Body of pancreas (tissue), 4 donors: ENCODE data around the gene TARS2. TPM values are rescaled to one million over a fixed set of nuclear protein-coding genes. Genes with fewer than 3 reads are reported as not detected.
A peak's percentile ranks its signal among the peaks of the same experiment; 100 is the strongest.

Source experiments
- ATAC-seq: fragments of 150-250 bp; one replicate; pipeline ENCODE4 v1.9.1; 2016
- DNase-seq, 4 donors: peaks; one replicate each; pipeline ENCODE4 v3.0.0-alpha.2; 2019
- H3K27ac ChIP-seq, 4 donors: fragments of 200-600 bp; sonication (generic); 1 replicate in 3 of 4; 2 replicates in 1 of 4; pipeline versions ENCODE4 v1.5.1 to v1.6.1; 2016 to 2019; ENCODE audit warnings: mild to moderate bottlenecking in 1 of 4, mixed read lengths in 1 of 4, moderate library complexity in 1 of 4
- H3K27me3 ChIP-seq, 2 donors: fragments of 200-600 bp; sonication (generic); one replicate each; pipeline ENCODE4 v1.6.0; 2016; ENCODE audit warnings: mild to moderate bottlenecking in 1 of 2
- H3K36me3 ChIP-seq, 2 donors: fragments of 200-600 bp; sonication (generic); replicated peaks in 1 of 2; 2 replicates each; pipeline ENCODE4 v1.5.1; 2016; ENCODE audit warnings: low read depth in 2 of 2; ENCODE audit not compliant: insufficient read depth in 1 of 2
- H3K4me1 ChIP-seq: fragments of 200-600 bp; sonication (generic); one replicate; pipeline ENCODE4 v1.6.0; 2016
- H3K4me3 ChIP-seq, 2 donors: fragments of 200-600 bp; sonication (generic); 1 replicate in 1 of 2; 2 replicates in 1 of 2; pipeline ENCODE4 v1.5.1; 2016 to 2019
- H3K9me3 ChIP-seq, 3 donors: fragments of 200-600 bp; sonication (generic); 1 replicate in 2 of 3; 2 replicates in 1 of 3; pipeline ENCODE4 v1.5.1; 2016
- CTCF ChIP-seq, 7 experiments: fragments of 450-650 bp in 4 of 7; fragments of 200-600 bp in 3 of 7; sonication (generic) in 3 of 7; IDR thresholded peaks; one replicate each; pipeline ENCODE4 v1.5.1; 2016 to 2019; ENCODE audit warnings: antibody characterized with exemption in 7 of 7
- POLR2A ChIP-seq, 3 donors: fragments of 450-650 bp; IDR thresholded peaks; one replicate each; pipeline ENCODE4 v1.6.1; 2016; ENCODE audit warnings: antibody characterized with exemption in 3 of 3, mild to moderate bottlenecking in 2 of 3
- WGBS, 2 donors: methylation state at CpG; one replicate each; pipeline ENCODE4 v1.1.5; 2017; 5-methylcytosine and 5-hydroxymethylcytosine counted together
- intact Hi-C: fragments of 100-400 bp; cut with DNase I; formaldehyde crosslinking; loops from one replicate; pipeline ENCODE4 v1.15.1; 2023
- total RNA-seq, 2 donors: library from RNA; depleted of rRNA; stranded (reverse); fragments of >200 nt; gene quantifications; one replicate each; pipeline ENCODE4 v1.1.0, GENCODE V29; 2016

Gene TARS2
- total RNA-seq, 2 donors from 2014 or later = 4.3 to 7.0 TPM

GRCh38 chr1:150521196-150521968 is 34.2 kb downstream of the TARS2 start:
- H3K27ac ChIP-seq = no peak overlapping the region
- no peak for ATAC-seq
- no peaks in the 10 kb centered on the region for H3K36me3 ChIP-seq
- peaks cover 9% of the 10 kb centered on the region for H3K4me1 ChIP-seq
- WGBS, 2 donors = 61 to 63% methylated on average over 1 of the region's 1 CpG
- intact Hi-C loops = no loop called here
- no peaks in the 10 kb centered on the region for H3K27me3 ChIP-seq
- no peak for DNase-seq
- TF ChIP-seq CTCF (IDR thresholded peaks at IDR 0.05) = no peak
- TF ChIP-seq POLR2A (IDR thresholded peaks at IDR 0.05) = no peak
- H3K4me3 ChIP-seq = no peak overlapping the region
- H3K9me3 ChIP-seq = no peaks in the 10 kb centered on the region

GRCh38 chr1:150525348-150525747 is 38.1 kb downstream of the TARS2 start:
- ATAC-seq (no peak), DNase-seq (no peak)
- no peak overlapping the region for H3K27ac ChIP-seq
- no peak for TF ChIP-seq CTCF (IDR thresholded peaks at IDR 0.05)
- TF ChIP-seq POLR2A (IDR thresholded peaks at IDR 0.05) = no peak
- H3K4me1 ChIP-seq = peaks cover 13% of the 10 kb centered on the region
- WGBS, 2 donors = 87 to 92% methylated on average over 3 of the region's 3 CpGs
- H3K36me3 ChIP-seq = no peaks in the 10 kb centered on the region
- no peak overlapping the region for H3K4me3 ChIP-seq
- intact Hi-C loops = no loop called here
- no peaks in the 10 kb centered on the region for H3K27me3 ChIP-seq
- no peaks in the 10 kb centered on the region for H3K9me3 ChIP-seq

GRCh38 chr1:150528196-150528595 is 41.0 kb downstream of the TARS2 start:
- DNase-seq = no peak
- Histone ChIP-seq H3K36me3 (no peaks in the 10 kb centered on the region), H3K27ac (peak overlapping the region in 2 of 4 donors; percentile 72 to 83), H3K27me3 (no peaks in the 10 kb centered on the region), H3K4me3 (no peak overlapping the region), H3K9me3 (no peaks in the 10 kb centered on the region), H3K4me1 (peaks cover 36% of the 10 kb centered on the region)
- no peak for TF ChIP-seq POLR2A (IDR thresholded peaks at IDR 0.05)
- no peak for TF ChIP-seq CTCF (IDR thresholded peaks at IDR 0.05)
- no peak for ATAC-seq
- intact Hi-C loops = no loop called here
- WGBS, 2 donors = 88 to 89% methylated on average over 1 of the region's 1 CpG

GRCh38 chr1:150529017-150529416 is 41.8 kb downstream of the TARS2 start:
- intact Hi-C loops = no loop called here

More at GRCh38 chr1:150529017-150529416, 41.8 kb downstream of the TARS2 start:
- Histone ChIP-seq H3K4me1 (peaks cover 38% of the 10 kb centered on the region), H3K36me3 (no peaks in the 10 kb centered on the region), H3K27ac (peak overlapping the region; percentile 65 to 83 (median 74)), H3K4me3 (no peak overlapping the region), H3K27me3 (no peaks in the 10 kb centered on the region), H3K9me3 (no peaks in the 10 kb centered on the region)
- ATAC-seq (peak; percentile 41), DNase-seq (peak in 3 of 4 donors; percentile 50 to 73 (median 62))
- 6 to 12% methylated on average over 4 of the region's 4 CpGs for WGBS, 2 donors
- TF ChIP-seq POLR2A (IDR thresholded peaks at IDR 0.05) = no peak
- no peak for TF ChIP-seq CTCF (IDR thresholded peaks at IDR 0.05)
